ENCODE results near the gene TNIK. TPM values are rescaled to one million over a fixed set of nuclear protein-coding genes. Genes with fewer than 3 reads are reported as not detected.

TNIK gene
- total and polyA plus RNA-seq, 10 of the 15 experiments (the other 5 are each of a cell fraction or from before 2014, with no cell fraction given), result 13.9 to 74.3 (median 48.2) TPM

- ChIA-PET SMC1A (ENCODE audit: uncharacterized antibody, unreplicated experiment) (interaction anchor here (1.0 to 23.0 kb wide), 12 partner anchors 10 to 199 kb away, joined by 3 to 657 read pairs (median 8); no protein-coding TSS in a partner anchor), POLR2A (interaction anchor here (2.4 kb wide), 1 partner anchor 12 kb away, joined by 11 read pairs; no protein-coding TSS in a partner anchor), CTCF (interaction anchor here (1.4 to 8.0 kb wide), 2 partner anchors 16 to 207 kb away, joined by 3 to 42 read pairs; no protein-coding TSS in a partner anchor), RAD21 (ENCODE audit: unreplicated experiment) (interaction anchor here (0.8 to 7.0 kb wide), 9 partner anchors 14 to 130 kb away, joined by 3 to 81 read pairs (median 6); no protein-coding TSS in a partner anchor)
- H3K4me3 ChIP-seq, result no peak overlapping the region; the same call in 1 of the 2 replicates
- FAIRE-seq (no peak), DNase-seq (ENCODE audit: low read depth, low spot score) (no peak), ATAC-seq (no peak)
- H3K27me3 ChIP-seq (replicated peaks in 1 of 2; ENCODE audit: control insufficient read depth in 2 of 2, insufficient read depth in 2 of 2, low read length in 1 of 2), result no peaks in the 10 kb centered on the region
- in situ Hi-C loops (cut with MboI) (no loop called here), intact Hi-C loops (cut with micrococcal nuclease; ENCODE audit: unreplicated experiment) (loop anchor here (2.0 to 10.0 kb wide), 3 partner anchors 70 to 310 kb away; partner anchors contain the start of gene TNIK)
- H3K4me2 ChIP-seq (ENCODE audit: control insufficient read depth, insufficient read depth), result peak overlapping the region; percentile 36
- H3K9ac ChIP-seq (ENCODE audit: control insufficient read depth, insufficient read depth, low read length), result peak overlapping the region; percentile 16; the same call in 1 of the 2 replicates
- H3K79me2 ChIP-seq (ENCODE audit: control insufficient read depth, insufficient read depth, low read length), result peaks cover 94% of the 10 kb centered on the region
- H3K36me3 ChIP-seq (ENCODE audit: control insufficient read depth in 2 of 2, insufficient read depth in 2 of 2, low read length in 1 of 2), result no peaks in the 10 kb centered on the region
- H3K4me1 ChIP-seq (ENCODE audit: control insufficient read depth, insufficient read depth, low read length), result peaks cover 92% of the 10 kb centered on the region
- H3K27ac ChIP-seq (ENCODE audit: control insufficient read depth, insufficient read depth), result peak overlapping the region; percentile 87
- no peak overlapping the region for H2AFZ ChIP-seq (ENCODE audit: control insufficient read depth, low read depth, low read length)
- BruUV-seq (replicated peaks), result no TSS peak
- no peaks in the 10 kb centered on the region; the same call in 2 of the 3 replicates for H3K9me3 ChIP-seq (replicated peaks; ENCODE audit: control insufficient read depth, insufficient read depth, low read length)
- no peaks in the 10 kb centered on the region for H4K20me1 ChIP-seq (ENCODE audit: control insufficient read depth, insufficient read depth)
- TF ChIP-seq GABPA (IDR thresholded peaks at IDR 0.05; ENCODE audit: low read depth) (no peak), POU2F2 (IDR thresholded peaks at IDR 0.05; ENCODE audit: borderline replicate concordance, low read depth, low read length) (no peak), KAT2A (conservative IDR thresholded peaks at IDR 0.05; ENCODE audit: control insufficient read depth, low read depth, low read length) (no peak), MEF2B (IDR thresholded peaks at IDR 0.05; ENCODE audit: partially characterized antibody, poor library complexity, severe bottlenecking) (no peak), CREB1 (IDR thresholded peaks at IDR 0.05; ENCODE audit: low read depth) (no peak), SREBF2 (IDR thresholded peaks at IDR 0.05; ENCODE audit: low read length) (no peak), ZBTB40 (IDR thresholded peaks at IDR 0.05; ENCODE audit: borderline replicate concordance) (no peak), ZBTB4 (CRISPR knock-in tag; IDR thresholded peaks at IDR 0.05) (no peak), MTA3 (IDR thresholded peaks at IDR 0.05; ENCODE audit: borderline replicate concordance, low read length) (no peak), MEF2A (IDR thresholded peaks at IDR 0.05; ENCODE audit: insufficient read depth, low read depth, low read length) (no peak), CTCF (IDR thresholded peaks at IDR 0.05 in 2 of 3, conservative IDR thresholded peaks at IDR 0.05 in 1 of 3; ENCODE audit: control insufficient read depth in 2 of 3, extremely low read depth in 1 of 3, insufficient read depth in 1 of 3, low read depth in 3 of 3, low read length in 3 of 3) (no peak), NFIC (IDR thresholded peaks at IDR 0.05; ENCODE audit: low read depth, low read length) (no peak), SUPT20H (IDR thresholded peaks at IDR 0.05; ENCODE audit: borderline replicate concordance, control insufficient read depth, low read depth, low read length) (no peak)
Observed at GRCh38 chr3:171254315-171254714, 205.9 kb downstream of the TNIK start.

All from GM12878 (cell line).